Caco-2 (cell line): ENCODE measurements around the gene AP3S1. TPM values are rescaled to one million over a fixed set of nuclear protein-coding genes. Genes with fewer than 3 reads are reported as not detected.

Experiments used
- BruUV-seq: library from RNA; stranded (reverse); fragments of 400-500 nt; replicated peaks from 2 replicates; lab custom pipeline; 2021; lab: Mats Ljungman, UMichigan
- CTCF ChIA-PET: fragments of 300-600 bp; sonication (Branson Sonifier 250); formaldehyde crosslinking; loops from one replicate; lab custom pipeline; 2022; ENCODE audit warnings: antibody characterized with exemption; lab: Charles Lee
- POLR2A ChIA-PET: fragments of 300-600 bp; sonication (Branson Sonifier 250); formaldehyde crosslinking; loops from one replicate; lab custom pipeline; 2022; ENCODE audit warnings: antibody characterized with exemption; lab: Charles Lee
- DNase-seq, 2 experiments: peaks; one replicate each; pipeline versions ENCODE4 v3.0.0 to v3.0.0-alpha.2; 2020 to 2022
- H3K27me3 ChIP-seq: replicated peaks from 2 replicates; pipeline ENCODE4 v1.6.0; 2011; ENCODE audit warnings: low read length; ENCODE audit not compliant: control insufficient read depth, insufficient read depth
- H3K36me3 ChIP-seq: 2 replicates; pipeline ENCODE4 v1.5.1; 2011; ENCODE audit warnings: low read length; ENCODE audit not compliant: control insufficient read depth, insufficient read depth
- H3K4me1 ChIP-seq: fragments of 250-450 bp; sonication (Bioruptor Pico); 2 replicates; pipeline ENCODE4 v1.5.1; 2020; ENCODE audit warnings: mild to moderate bottlenecking
- H3K4me3 ChIP-seq: 2 replicates; pipeline ENCODE4 v1.5.1; 2011; ENCODE audit warnings: low read depth, mild to moderate bottlenecking, control low read depth, low read length
- H3K9me3 ChIP-seq: fragments of 250-450 bp; sonication (Bioruptor Pico); 2 replicates; pipeline ENCODE4 v1.5.1; 2020; ENCODE audit warnings: mild to moderate bottlenecking, moderate library complexity
- H3K27ac Mint-ChIP-seq: one replicate; pipeline ENCODE4 v1.8.0; 2022; ENCODE audit warnings: mixed read lengths; ENCODE audit not compliant: unreplicated experiment
- H3K27me3 Mint-ChIP-seq: one replicate; pipeline ENCODE4 v1.8.0; 2022; ENCODE audit warnings: mixed read lengths; ENCODE audit not compliant: insufficient read depth, unreplicated experiment
- H3K36me3 Mint-ChIP-seq: one replicate; pipeline ENCODE4 v1.8.0; 2022; ENCODE audit warnings: mild to moderate bottlenecking, mixed read lengths; ENCODE audit not compliant: insufficient read depth, unreplicated experiment
- H3K4me1 Mint-ChIP-seq: one replicate; pipeline ENCODE4 v1.8.0; 2022; ENCODE audit warnings: low read depth, mixed read lengths; ENCODE audit not compliant: unreplicated experiment
- H3K4me3 Mint-ChIP-seq: one replicate; pipeline ENCODE4 v1.8.0; 2022; ENCODE audit warnings: mild to moderate bottlenecking, moderate library complexity, mixed read lengths; ENCODE audit not compliant: unreplicated experiment
- H3K9me3 Mint-ChIP-seq: one replicate; pipeline ENCODE4 v1.8.0; 2022; ENCODE audit warnings: mixed read lengths; ENCODE audit not compliant: unreplicated experiment
- CTCF ChIP-seq, 2 experiments: fragments of 200-600 bp in 1 of 2; IDR thresholded peaks; 1 replicate in 1 of 2; 2 replicates in 1 of 2; pipeline versions ENCODE4 v1.5.1 to v1.8.0; 2011 to 2022; ENCODE audit warnings: antibody characterized with exemption in 1 of 2, control low read depth in 1 of 2, inconsistent platforms in 1 of 2, low read depth in 1 of 2, low read length in 1 of 2, mild to moderate bottlenecking in 1 of 2, moderate library complexity in 1 of 2; ENCODE audit not compliant: insufficient read depth in 1 of 2, severe bottlenecking in 1 of 2, unreplicated experiment in 1 of 2
- intact Hi-C: fragments of 100-400 bp; cut with micrococcal nuclease; formaldehyde crosslinking; loops from one replicate; pipeline ENCODE4 v1.10.0; 2022; ENCODE audit not compliant: unreplicated experiment
- total RNA-seq: library from RNA; stranded (reverse); gene quantifications from 2 replicates; pipeline ENCODE4 v1.2.3, GENCODE V29; 2022

The AP3S1 gene
- total RNA-seq, 1 experiment from 2014 or later = 104 TPM

DNA sequence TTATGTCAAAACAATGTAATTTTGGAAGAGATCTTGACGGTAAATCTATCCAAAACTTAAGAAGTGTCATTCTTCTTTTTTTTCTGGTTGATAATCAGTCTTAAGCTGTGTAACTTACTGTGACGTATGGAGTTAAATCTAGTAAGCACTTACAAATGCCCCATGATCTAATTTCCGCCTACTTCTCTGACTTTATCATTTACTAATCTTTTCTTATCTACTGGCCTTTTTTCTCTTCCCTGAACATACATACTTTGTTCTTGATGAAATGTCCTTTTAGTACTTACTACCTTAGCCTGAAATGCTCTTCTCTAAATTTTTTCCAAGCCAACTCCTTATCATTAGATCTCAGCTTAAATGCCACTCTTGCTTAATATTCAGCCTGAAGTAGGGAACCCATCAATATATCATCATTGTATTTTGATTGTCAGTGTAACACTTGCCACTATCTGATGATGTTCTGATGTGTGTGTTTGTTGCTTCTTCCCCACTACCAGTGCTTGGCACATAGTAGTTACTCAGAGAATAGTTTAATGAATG is 27.6 kb downstream of the AP3S1 start:
- Mint-ChIP-seq H3K4me3 (peak overlapping the region; percentile 28), H3K27me3 (no peaks in the 10 kb centered on the region), H3K4me1 (peaks cover 30% of the 10 kb centered on the region), H3K36me3 (peaks cover 8% of the 10 kb centered on the region), H3K27ac (peak overlapping the region; percentile 30), H3K9me3 (no peaks in the 10 kb centered on the region)
- peak in 1 of 2 experiments; percentile 10 for DNase-seq
- no peak for TF ChIP-seq CTCF (IDR thresholded peaks at IDR 0.05; ENCODE audit: insufficient read depth in 1 of 2, low read depth in 1 of 2, low read length in 1 of 2, severe bottlenecking in 1 of 2, unreplicated experiment in 1 of 2)
- BruUV-seq = no TSS peak
- CTCF ChIA-PET = interaction anchor here (0.6 kb wide), 1 partner anchor 38 kb away, joined by 3 read pairs; no protein-coding TSS in a partner anchor
- no peak overlapping the region for H3K4me3 ChIP-seq
- no peaks in the 10 kb centered on the region; the same call in 1 of the 2 replicates for H3K36me3 ChIP-seq
- intact Hi-C loops = no loop called here
- no peaks in the 10 kb centered on the region for H3K27me3 ChIP-seq
- no peaks in the 10 kb centered on the region for H3K9me3 ChIP-seq
- POLR2A ChIA-PET = no interaction called here
- peaks cover 35% of the 10 kb centered on the region for H3K4me1 ChIP-seq

DNA sequence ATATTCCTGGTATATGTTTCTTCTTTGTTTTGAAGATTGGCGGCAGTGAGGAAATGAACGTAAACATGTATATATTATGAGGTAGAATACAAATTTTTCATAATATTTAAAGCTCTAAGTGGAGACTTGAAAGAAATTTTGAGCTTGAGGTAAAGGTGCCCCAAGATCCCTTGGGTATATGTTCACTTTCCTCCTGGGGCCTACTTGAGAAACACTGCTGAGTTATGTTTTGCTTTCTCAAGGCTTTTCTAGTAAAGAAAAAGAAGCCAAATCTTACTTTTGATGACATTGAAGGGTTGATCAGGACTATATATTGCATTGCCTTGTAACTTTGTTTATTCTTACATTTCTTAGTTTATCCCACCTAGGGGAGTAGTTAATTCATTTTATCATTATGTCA is 30.7 kb downstream of the AP3S1 start:
- POLR2A ChIA-PET = no interaction called here
- no TSS peak for BruUV-seq
- intact Hi-C loops = no loop called here

GRCh38 chr5:115873392-115873791 is 31.7 kb downstream of the AP3S1 start:
- no peaks in the 10 kb centered on the region for H3K27me3 ChIP-seq
- peaks cover 19% of the 10 kb centered on the region for H3K4me1 ChIP-seq
- H3K27me3 Mint-ChIP-seq = no peaks in the 10 kb centered on the region
- no peak for TF ChIP-seq CTCF (IDR thresholded peaks at IDR 0.05; ENCODE audit: insufficient read depth in 1 of 2, low read depth in 1 of 2, low read length in 1 of 2, severe bottlenecking in 1 of 2, unreplicated experiment in 1 of 2)
- no peak overlapping the region for H3K4me3 Mint-ChIP-seq
- POLR2A ChIA-PET = no interaction called here
- H3K9me3 ChIP-seq = no peaks in the 10 kb centered on the region
- CTCF ChIA-PET = no interaction called here
- H3K4me1 Mint-ChIP-seq = peaks cover 19% of the 10 kb centered on the region
- H3K4me3 ChIP-seq = no peak overlapping the region
- no peaks in the 10 kb centered on the region for H3K9me3 Mint-ChIP-seq
- no peak for DNase-seq
- H3K36me3 ChIP-seq = no peaks in the 10 kb centered on the region; the same call in 1 of the 2 replicates
- intact Hi-C loops = no loop called here
- H3K36me3 Mint-ChIP-seq = peaks cover 16% of the 10 kb centered on the region
- BruUV-seq = no TSS peak
- H3K27ac Mint-ChIP-seq = no peak overlapping the region

More for the DNA sequence above, 30.7 kb downstream of the AP3S1 start:
- Mint-ChIP-seq H3K4me1 (peaks cover 20% of the 10 kb centered on the region), H3K4me3 (no peak overlapping the region), H3K27ac (no peak overlapping the region), H3K27me3 (no peaks in the 10 kb centered on the region), H3K36me3 (peaks cover 16% of the 10 kb centered on the region), H3K9me3 (no peaks in the 10 kb centered on the region)
- H3K4me3 ChIP-seq = no peak overlapping the region
- no peak for TF ChIP-seq CTCF (IDR thresholded peaks at IDR 0.05; ENCODE audit: insufficient read depth in 1 of 2, low read depth in 1 of 2, low read length in 1 of 2, severe bottlenecking in 1 of 2, unreplicated experiment in 1 of 2)
- H3K4me1 ChIP-seq = peaks cover 27% of the 10 kb centered on the region
- no peaks in the 10 kb centered on the region for H3K9me3 ChIP-seq
- CTCF ChIA-PET = no interaction called here
- H3K36me3 ChIP-seq = no peaks in the 10 kb centered on the region; the same call in 1 of the 2 replicates
- DNase-seq = no peak
- no peaks in the 10 kb centered on the region for H3K27me3 ChIP-seq
